ENCODE data around the gene ACTR3.

- TF ChIP-seq EZH2phosphoT487 (IDR thresholded peaks at IDR 0.05; ENCODE audit: insufficient read depth, low read depth) (no peak), EZH2 (IDR thresholded peaks at IDR 0.05; ENCODE audit: insufficient read depth, poor library complexity, severe bottlenecking) (no peak)
Observed at GRCh38 chr2:113992090-113992489, 102.2 kb downstream of the ACTR3 start.

All from GM23248 (cell line).